ENCODE results near the gene AKR1B1. TPM values are rescaled to one million over a fixed set of nuclear protein-coding genes. Genes with fewer than 3 reads are reported as not detected.

Gene AKR1B1
- total and polyA plus RNA-seq, 2 of the 4 experiments (the other 2 are of a cell fraction) = 90.9 to 201 TPM

DNA sequence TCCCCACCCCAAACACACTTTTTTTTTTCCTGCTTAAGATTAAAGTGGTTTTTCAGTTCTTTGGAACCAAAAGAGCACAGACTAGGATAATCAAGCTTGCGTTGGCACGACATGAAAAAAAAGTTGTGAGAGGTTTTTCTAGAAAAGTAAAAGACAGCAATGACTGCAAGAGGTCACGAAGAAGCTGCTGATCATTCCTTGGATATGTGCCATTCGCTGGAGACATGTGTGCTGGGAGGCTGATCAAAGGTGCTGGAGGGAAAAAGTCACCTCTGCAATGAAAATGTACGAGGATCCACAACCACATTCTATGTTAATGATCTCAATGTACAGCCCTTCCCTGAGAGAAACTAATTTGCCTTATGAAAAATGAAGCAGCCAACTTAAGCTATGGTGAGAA is 5.4 kb downstream of the AKR1B1 start:
- ATAC-seq (ENCODE audit: low read depth) = no peak
- Histone ChIP-seq H2AK9ac (replicated peaks; ENCODE audit: low read depth, low read length, poor library complexity) (no peak overlapping the region), H3K36me3 (ENCODE audit: control insufficient read depth, insufficient read depth, low read length) (peaks cover 21% of the 10 kb centered on the region), H4K20me1 (ENCODE audit: insufficient read depth, low read length) (no peaks in the 10 kb centered on the region), H3K4me2 (ENCODE audit: low read depth, low read length) (peak overlapping the region; percentile 73), H2BK20ac (ENCODE audit: low read depth, low read length) (peak overlapping the region; percentile 76; the same call in 1 of the 2 replicates), H3K4ac (ENCODE audit: low read depth, low read length) (peak overlapping the region; percentile 75), H3K9me1 (ENCODE audit: insufficient read depth, low read length) (peaks cover 33% of the 10 kb centered on the region), H3K14ac (replicated peaks; ENCODE audit: low read depth, low read length) (peak overlapping the region; percentile 79; the same call in 1 of the 2 replicates), H2BK5ac (ENCODE audit: low read depth, low read length, poor library complexity, severe bottlenecking) (peak overlapping the region; percentile 46), H3K18ac (ENCODE audit: low read depth, low read length) (peak overlapping the region; percentile 62), H2AFZ (replicated peaks; ENCODE audit: low read length, poor library complexity) (no peak overlapping the region), H4K8ac (ENCODE audit: low read depth in 2 of 2, low read length in 2 of 2) (peak overlapping the region; percentile 34 to 51; a peak in 3 of 4 replicates), H2BK120ac (ENCODE audit: low read depth, low read length) (peak overlapping the region; percentile 73; the same call in 1 of the 2 replicates), H3K27ac (ENCODE audit: insufficient read depth, low read length) (peak overlapping the region; percentile 39; the same call in 1 of the 2 replicates), H3K9me3 (ENCODE audit: control insufficient read depth, insufficient read depth, low read length) (no peaks in the 10 kb centered on the region), H4K5ac (ENCODE audit: low read depth, low read length) (peak overlapping the region; percentile 61; the same call in 1 of the 2 replicates), H3K4me1 (ENCODE audit: control insufficient read depth, insufficient read depth, low read length) (peaks cover 41% of the 10 kb centered on the region), H3K27me3 (ENCODE audit: control insufficient read depth, insufficient read depth, low read length) (no peaks in the 10 kb centered on the region), H3K9ac (ENCODE audit: low read depth, low read length) (no peak overlapping the region), H3K4me3 (ENCODE audit: insufficient read depth, low read depth, low read length) (no peak overlapping the region), H3K79me1 (ENCODE audit: low read depth in 1 of 2, low read length in 2 of 2) (peaks cover 25 to 86% of the 10 kb centered on the region in 2 experiments), H3K23ac (ENCODE audit: low read depth, low read length) (peak overlapping the region; percentile 58; the same call in 1 of the 2 replicates), H2AK5ac (ENCODE audit: low read depth, low read length) (no peak overlapping the region; the same call in 1 of the 2 replicates), H2BK15ac (ENCODE audit: low read depth, low read length) (peak overlapping the region; percentile 71; the same call in 2 of the 3 replicates), H4K91ac (ENCODE audit: insufficient read depth, low read depth, low read length) (peak overlapping the region; percentile 23), H3K56ac (ENCODE audit: extremely low read depth, insufficient read depth, low read length) (0 out of 2 replicates have a peak overlapping the region, but pooled peaks have one; percentile 10)
- POLR2A ChIA-PET (ENCODE audit: unreplicated experiment) = interaction anchor here (0.7 kb wide), 1 partner anchor 290 kb away, joined by 3 read pairs; no protein-coding TSS in a partner anchor
- DNase-seq = no peak
- BruUV-seq (replicated peaks) = no TSS peak
- intact Hi-C loops (cut with micrococcal nuclease) = no loop called here
- TF ChIP-seq RCOR1 (IDR thresholded peaks at IDR 0.05; ENCODE audit: insufficient replicate concordance, low read length) (no peak), CHD1 (IDR thresholded peaks at IDR 0.05; ENCODE audit: low read depth, low read length) (no peak), BHLHE40 (IDR thresholded peaks at IDR 0.05; ENCODE audit: low read depth, low read length) (no peak), CEBPB (IDR thresholded peaks at IDR 0.05; ENCODE audit: low read depth, low read length) (no peak)
- dilution Hi-C loops (cut with HindIII; ENCODE audit: low sequenced_read_pairs, unreplicated experiment) = no loop called here
- in situ Hi-C loops (cut with MboI; ENCODE audit: low sequenced_read_pairs) = no loop called here
- CTCF ChIA-PET = interaction anchor here (1.3 kb wide), 1 partner anchor 21 kb away, joined by 5 read pairs; no protein-coding TSS in a partner anchor
- 84% methylated on average over 3 of the region's 5 CpGs; no CpG with 5 or more reads in 1 of the 2 experiments for WGBS, 2 experiments (ENCODE audit: extremely low coverage in 2 of 2, insufficient read length in 1 of 2)

Data from IMR-90 (cell line).